Posterior cingulate gyrus (tissue), 11 donors: ENCODE data around the gene KRTAP10-1.

ENCODE experiments used
- DNase-seq, 10 donors: peaks; one replicate each; pipeline versions ENCODE4 v3.0.0 to v3.0.0-alpha.2; 2020 to 2021; ENCODE audit warnings: mixed read lengths in 3 of 10
- intact Hi-C: fragments of 100-400 bp; cut with DNase I; formaldehyde crosslinking; loops from one replicate; pipeline ENCODE4 v1.15.1; 2023

The KRTAP10-1 gene

GRCh38 chr21:44530903-44531605 lies 8.9 kb downstream of the KRTAP10-1 start:
- intact Hi-C loops, result no loop called here
- DNase-seq, result peak in 3 of 10 donors; percentile 17 to 69 (median 47)

GRCh38 chr21:44530221-44530902 lies 9.6 kb downstream of the KRTAP10-1 start:
- peak in 4 of 10 donors; percentile 1 to 64 (median 18) for DNase-seq
- intact Hi-C loops, result no loop called here

DNA sequence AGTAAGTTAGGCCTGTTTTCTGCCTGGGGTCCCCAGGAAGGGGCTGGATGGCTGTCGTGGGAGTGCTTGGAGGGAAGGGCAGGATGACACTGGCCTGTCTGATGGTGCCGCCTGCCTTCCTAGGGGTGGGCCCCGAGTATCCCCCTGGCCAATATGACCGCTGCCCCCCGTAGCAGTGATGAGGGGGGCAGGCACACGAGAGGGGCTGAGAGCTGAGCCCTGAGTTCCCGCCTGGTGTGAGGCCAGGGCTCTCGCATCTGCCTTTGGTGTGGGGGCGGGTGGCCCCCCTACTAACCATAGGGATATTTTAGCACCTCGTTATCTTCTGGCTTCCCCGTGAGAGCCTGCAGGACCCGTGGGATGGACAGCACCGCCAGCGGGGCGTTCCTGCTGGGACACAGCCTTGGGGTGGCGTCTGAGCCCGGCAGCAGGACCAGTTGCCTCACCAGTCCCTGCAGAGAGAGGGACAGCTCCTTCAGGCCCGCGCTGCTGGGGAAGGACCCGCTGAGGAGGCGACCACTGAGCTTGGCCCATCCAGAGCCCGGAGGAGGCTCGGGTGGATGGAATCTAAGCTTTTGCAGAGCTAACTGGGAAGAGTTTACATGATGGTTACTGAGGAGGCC lies 10.4 kb downstream of the KRTAP10-1 start:
- DNase-seq, result peak in 4 of 10 donors; percentile 2 to 60 (median 32)

DNA sequence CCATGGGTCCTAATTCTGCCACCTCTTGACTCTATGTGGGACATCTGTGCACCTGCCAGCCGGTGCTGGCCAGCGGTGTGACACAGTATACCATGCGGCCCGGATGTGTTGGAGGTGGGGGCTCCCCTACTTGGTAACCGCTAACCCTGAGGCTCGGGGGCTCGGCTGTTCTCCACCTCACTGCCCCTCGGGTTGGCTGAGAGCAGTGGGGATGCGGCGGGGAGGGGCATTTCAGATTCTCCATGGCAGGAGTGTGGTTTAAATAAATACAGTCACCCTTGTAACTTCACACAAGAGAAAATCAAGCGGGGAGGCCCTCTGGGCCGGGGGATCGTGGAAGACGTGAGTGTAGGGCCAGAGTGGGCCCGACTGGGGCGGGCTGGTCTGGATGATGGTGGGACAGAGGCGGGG lies 11.0 kb downstream of the KRTAP10-1 start:
- intact Hi-C loops, result no loop called here
- peak in 4 of 10 donors; percentile 4 to 54 (median 21) for DNase-seq

More for the DNA sequence above, 10.4 kb downstream of the KRTAP10-1 start:
- intact Hi-C loops, result no loop called here

DNA sequence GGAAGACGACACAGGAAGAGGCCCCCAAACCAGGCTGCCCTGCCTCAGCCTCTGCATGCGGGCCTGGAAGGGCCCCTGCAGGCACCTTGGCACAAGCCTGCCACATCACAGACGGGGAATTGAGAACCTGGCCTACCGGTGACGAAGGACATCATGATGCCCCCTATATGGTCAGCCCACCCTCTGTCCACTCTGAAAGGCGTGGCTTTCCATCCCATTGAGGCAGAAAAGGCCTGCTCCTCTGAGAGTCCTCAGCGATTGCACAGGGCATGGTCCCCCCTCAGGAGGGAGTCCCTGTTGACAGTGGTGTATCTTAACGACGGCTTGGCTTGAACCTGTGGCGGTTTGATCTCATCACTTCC lies 11.4 kb downstream of the KRTAP10-1 start:
- intact Hi-C loops, result no loop called here
- DNase-seq, result peak in 3 of 10 donors; percentile 6 to 55 (median 53)

GRCh38 chr21:44527983-44528633 lies 11.9 kb downstream of the KRTAP10-1 start:
- intact Hi-C loops, result no loop called here

DNA sequence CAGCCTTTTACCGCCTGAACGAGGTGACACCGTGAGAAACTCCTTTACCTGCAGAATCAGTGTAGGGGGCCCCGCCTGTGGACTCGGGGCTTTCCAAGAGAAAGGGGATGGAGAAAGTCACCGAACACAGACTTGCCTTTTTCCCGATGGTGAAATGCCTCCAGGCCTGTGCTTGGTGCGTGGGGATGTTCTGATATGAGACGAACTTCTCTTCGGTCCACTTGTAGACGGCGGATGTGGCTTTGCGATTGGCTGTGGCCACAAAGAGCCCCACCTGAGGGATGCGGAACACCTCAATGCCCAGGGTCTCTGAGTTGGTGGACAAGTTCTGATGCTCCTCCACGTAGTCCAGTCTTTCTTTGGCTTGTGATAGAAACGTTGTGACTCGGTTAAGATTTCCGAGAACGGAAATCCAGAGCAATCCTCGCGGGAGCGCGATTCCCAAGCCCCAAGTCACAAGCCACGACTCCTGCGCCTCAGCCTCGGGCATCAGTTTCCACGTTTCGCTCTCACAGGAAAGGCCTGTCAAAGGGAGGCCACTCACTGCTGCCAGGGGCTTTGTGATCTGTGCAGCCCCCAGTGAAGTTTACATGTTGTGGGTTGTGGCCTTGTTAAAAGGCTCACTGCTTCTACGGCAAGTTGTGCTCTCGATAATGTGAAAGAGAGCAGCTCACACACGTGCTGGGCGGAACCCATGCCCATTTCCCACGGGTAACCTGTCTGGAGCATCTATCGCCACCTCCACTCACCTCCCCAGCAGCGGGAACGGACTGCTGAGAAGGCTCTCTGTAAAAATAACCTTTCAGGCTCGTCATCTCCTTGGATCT lies 12.6 kb downstream of the KRTAP10-1 start:
- DNase-seq, result peak in 3 of 10 donors; percentile 8 to 39 (median 19)
- intact Hi-C loops, result no loop called here

More at GRCh38 chr21:44527983-44528633, 11.9 kb downstream of the KRTAP10-1 start:
- DNase-seq, result peak in 6 of 10 donors; percentile 2 to 72 (median 29)

DNA sequence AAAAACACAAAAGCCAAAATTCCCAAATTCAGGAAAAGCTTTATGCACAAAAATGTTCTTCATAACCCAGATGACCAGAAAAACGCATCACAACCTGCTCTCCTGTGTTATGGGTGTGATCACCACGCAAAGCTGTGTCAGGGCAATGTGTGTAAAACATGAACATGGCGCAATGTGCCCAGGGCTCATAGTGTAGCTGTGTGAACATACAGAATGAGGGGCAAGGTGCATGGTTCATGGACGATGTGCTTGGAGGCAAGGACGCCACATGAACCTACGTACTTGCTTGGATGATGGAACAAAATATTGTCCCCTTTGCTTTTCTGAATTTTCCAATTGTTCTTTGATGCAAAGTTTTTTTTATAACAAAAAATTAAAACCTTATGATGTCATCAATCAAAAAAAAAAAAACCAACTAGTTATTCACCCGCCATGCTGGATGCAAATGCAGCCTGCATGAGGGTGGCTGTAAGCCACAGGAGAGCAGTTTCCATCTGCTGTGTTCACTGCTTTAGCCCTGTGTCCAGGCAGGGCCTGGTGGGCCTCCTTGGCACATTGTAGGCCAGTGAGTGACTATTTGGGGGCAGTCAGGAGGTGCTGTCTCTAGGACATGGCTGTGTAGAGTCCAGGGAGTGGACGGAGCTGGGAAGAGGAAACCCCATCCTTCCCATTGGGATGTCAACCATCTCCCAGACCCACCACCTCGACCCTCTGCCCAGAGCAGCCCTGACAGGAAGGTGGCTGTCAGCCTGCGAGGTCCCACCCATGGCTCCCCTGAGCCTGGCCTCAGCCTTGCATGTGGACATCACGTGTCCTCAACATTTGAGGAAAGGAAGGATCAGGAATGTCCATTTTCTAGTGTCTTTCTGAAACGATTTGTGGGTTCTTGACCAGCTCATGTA lies 13.6 kb downstream of the KRTAP10-1 start:
- DNase-seq, result peak in 6 of 10 donors; percentile 1 to 69 (median 20)
- intact Hi-C loops, result no loop called here

DNA sequence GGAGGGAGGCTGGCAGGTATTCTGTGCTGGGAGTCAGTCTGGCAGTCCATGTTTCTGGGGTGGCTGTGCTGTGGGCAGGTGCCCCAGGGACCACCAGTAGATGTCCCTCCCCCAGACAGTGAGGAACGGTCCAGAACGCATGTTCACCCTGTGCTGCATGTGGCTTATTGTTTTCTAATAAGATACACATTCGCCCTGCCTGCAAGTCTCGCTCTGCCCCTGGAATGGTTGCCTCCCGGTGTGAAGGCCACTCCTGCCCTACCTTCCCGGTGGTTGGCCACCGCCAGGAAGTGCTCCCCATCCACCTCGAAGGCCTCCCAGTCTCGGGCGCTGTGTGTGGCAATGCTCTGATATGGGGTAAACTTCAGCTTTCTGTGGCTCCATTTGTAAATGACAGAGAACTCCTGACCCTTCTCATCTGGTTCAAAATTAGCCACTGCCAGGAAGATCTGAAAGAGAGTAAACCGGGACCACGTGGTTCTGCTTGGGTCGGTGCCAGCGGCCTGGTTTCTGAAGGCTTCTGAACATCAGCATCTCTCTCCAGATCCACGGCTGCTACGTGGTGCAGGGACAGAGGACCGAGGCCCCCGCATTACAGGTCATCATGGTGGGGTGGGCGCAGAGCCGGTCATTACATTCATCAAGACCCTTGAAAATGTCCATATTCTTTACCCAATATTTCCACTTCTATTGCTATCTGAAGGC lies 14.5 kb downstream of the KRTAP10-1 start:
- DNase-seq, result peak in 6 of 10 donors; percentile 7 to 81 (median 48)
- intact Hi-C loops, result no loop called here

DNA sequence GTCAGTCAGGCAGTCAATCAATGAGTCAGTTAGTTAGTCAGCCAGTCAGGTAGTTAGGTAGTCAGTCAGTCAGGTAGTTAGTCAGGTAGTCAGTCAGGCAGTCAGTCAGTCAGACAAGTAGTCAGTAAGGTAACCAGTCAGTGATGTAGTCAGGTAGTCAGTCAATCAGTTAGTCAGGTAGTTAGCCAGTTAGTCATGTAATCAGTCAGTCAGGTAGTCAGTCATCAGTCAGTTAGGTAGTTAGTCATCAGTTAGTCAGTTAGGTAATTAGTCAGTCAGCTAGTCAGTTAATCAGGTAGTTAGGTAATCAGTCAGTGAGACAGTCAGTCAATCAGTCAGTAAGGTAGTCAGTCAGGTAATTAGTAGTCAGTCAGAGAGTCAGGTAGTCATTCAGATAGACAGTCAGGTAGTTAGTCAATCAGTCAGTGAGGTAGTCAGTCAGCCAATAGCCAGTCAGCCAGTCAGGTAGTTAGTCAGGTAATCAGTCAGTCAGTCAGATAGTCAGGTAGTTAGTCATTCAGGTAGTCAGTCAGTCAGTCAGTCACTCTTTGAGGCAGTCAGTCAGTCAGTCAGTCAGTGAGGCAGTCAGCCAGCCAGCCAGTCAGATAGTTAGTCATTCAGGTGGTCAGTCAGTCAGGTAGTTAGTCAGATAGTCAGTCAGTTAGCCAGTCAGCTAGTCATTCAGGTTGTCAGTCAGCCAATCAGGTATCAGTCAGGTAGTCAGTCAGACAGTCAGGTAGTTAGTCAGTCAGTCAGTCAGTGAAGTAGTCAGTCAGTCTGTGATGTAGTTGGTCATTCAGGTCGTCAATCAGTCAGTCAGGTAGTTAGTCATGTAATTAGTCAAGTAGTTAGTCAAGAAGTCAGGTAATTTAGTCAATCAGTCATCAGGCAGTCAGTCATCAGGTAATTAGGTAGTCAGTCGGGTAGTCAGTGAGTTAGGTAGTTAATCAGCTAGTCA lies 15.3 kb downstream of the KRTAP10-1 start:
- no peak for DNase-seq
- intact Hi-C loops, result no loop called here

GRCh38 chr21:44523567-44524413 lies 16.2 kb downstream of the KRTAP10-1 start:
- intact Hi-C loops, result no loop called here
- DNase-seq, result no peak

DNA sequence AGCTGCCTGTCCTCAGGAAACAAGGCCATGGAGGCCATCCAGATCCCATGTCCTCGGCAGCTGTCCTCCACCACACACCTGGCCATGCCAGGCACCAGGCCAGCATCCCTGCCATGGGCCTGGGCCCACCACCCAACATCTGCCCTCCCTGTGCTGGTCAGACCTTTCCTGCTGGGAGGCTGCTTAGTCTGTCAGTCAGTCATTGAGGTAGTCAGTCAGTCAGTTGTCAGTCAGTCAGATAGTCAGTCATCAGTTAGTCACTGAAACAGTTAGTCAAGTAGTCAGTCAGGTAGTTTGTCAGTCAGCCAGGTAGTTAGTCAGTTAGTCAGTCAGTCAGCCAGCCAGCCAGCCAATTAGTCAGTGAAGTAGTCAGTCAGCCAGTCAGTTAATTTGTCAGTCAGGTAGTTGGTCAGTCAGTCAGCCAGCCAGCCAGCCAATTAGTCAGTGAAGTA lies 17.2 kb downstream of the KRTAP10-1 start:
- intact Hi-C loops, result no loop called here
- peak in 1 of 10 donors; percentile 5 for DNase-seq

DNA sequence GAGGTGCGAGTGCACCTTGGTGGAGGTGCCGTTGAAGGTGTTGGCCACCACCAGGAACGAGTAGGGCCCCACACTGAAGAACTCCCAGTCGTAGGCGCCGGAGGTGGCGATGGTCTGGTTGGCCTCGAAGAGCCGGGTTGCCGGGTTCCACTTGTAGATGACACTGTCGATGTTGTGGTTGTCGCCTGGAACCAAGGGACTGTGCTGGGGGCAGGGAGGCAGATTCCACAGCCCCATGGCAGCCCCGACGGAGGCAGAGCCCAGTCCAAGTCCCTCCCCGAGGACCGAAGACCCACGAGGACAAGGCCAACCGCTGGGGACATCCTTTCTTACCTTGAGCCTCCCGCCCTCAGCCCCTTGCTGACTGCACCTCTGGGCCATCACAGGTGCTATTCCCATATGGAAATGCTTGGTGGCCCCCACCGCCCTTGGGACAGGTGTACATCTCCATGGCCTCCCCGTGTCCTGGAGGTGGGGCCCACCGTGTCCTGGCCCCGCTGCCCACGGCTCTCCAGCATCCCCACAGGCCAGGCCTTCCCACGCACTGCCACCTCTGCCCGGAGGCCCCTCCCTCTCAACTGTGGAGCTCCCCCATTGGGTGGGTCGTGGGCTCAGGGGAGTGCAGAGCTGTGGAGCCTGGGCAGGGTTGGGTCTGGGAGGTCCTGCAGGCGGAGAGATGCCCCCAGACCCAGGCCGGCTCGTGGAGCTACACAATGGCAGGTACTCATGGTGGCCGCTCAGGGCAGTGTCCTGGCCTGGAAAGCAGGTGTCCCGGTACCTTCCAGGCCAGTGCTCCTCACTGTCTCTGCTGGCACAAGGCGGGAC lies 17.9 kb downstream of the KRTAP10-1 start:
- intact Hi-C loops, result no loop called here
- peak in 6 of 10 donors; percentile 1 to 72 (median 22) for DNase-seq

GRCh38 chr21:44521301-44521927 lies 18.6 kb downstream of the KRTAP10-1 start:
- intact Hi-C loops, result no loop called here
- peak in 5 of 10 donors; percentile 2 to 81 (median 58) for DNase-seq
